Keratinocyte (primary cell): Measurements from ENCODE around the gene IL1RL1. TPM values are rescaled to one million over a fixed set of nuclear protein-coding genes. Genes with fewer than 3 reads are reported as not detected.

Experiments
- DNase-seq: peaks from one replicate; pipeline ENCODE4 v3.0.0-alpha.2; 2011; ENCODE audit warnings: low read depth, missing footprints, low spot score
- FAIRE-seq: peaks from 2 replicates; lab custom pipeline; 2011; peaks lifted over from hg19 to GRCh38; lab: Jason Lieb, UNC
- H2AFZ ChIP-seq: 2 replicates; pipeline ENCODE4 v1.6.0; 2012; ENCODE audit warnings: low read length, control low read depth, inconsistent platforms; ENCODE audit not compliant: control insufficient read depth
- H3K27ac ChIP-seq: 2 replicates; pipeline ENCODE4 v1.5.1; 2011; ENCODE audit warnings: low read length; ENCODE audit not compliant: control insufficient read depth, insufficient read depth
- H3K27me3 ChIP-seq: 3 replicates; pipeline ENCODE4 v1.6.0; 2011; ENCODE audit warnings: low read length; ENCODE audit not compliant: control insufficient read depth, insufficient read depth; ENCODE audit errors: extremely low read depth
- H3K36me3 ChIP-seq, 2 experiments: 2 replicates in 1 of 2; 3 replicates in 1 of 2; pipeline ENCODE4 v1.5.1; 2011; ENCODE audit warnings: low read length in 2 of 2, mild to moderate bottlenecking in 1 of 2; ENCODE audit not compliant: control insufficient read depth in 2 of 2, insufficient read depth in 2 of 2; ENCODE audit errors: extremely low read depth in 1 of 2
- H3K4me1 ChIP-seq: 3 replicates; pipeline ENCODE4 v1.5.1; 2011; ENCODE audit warnings: low read length; ENCODE audit not compliant: control insufficient read depth, insufficient read depth; ENCODE audit errors: extremely low read depth
- H3K4me2 ChIP-seq: 3 replicates; pipeline ENCODE4 v1.6.0; 2011; ENCODE audit warnings: low read depth, low read length; ENCODE audit not compliant: control insufficient read depth, insufficient read depth; ENCODE audit errors: extremely low read depth
- H3K4me3 ChIP-seq, 3 experiments: fragments of 200-600 bp in 1 of 3; sonication (generic) in 1 of 3; 2 replicates in 2 of 3; 3 replicates in 1 of 3; pipeline ENCODE4 v1.5.1; 2011 to 2016; ENCODE audit warnings: low read length in 3 of 3, mild to moderate bottlenecking in 3 of 3, control low read depth in 2 of 3, inconsistent platforms in 1 of 3, low read depth in 1 of 3, mixed read lengths in 1 of 3, mixed run types in 1 of 3, moderate library complexity in 1 of 3; ENCODE audit not compliant: control insufficient read depth in 2 of 3, insufficient read depth in 2 of 3; ENCODE audit errors: extremely low read depth in 1 of 3
- H3K79me2 ChIP-seq: 2 replicates; pipeline ENCODE4 v1.6.0; 2012; ENCODE audit warnings: low read length; ENCODE audit not compliant: control insufficient read depth, insufficient read depth
- H3K9ac ChIP-seq: 3 replicates; pipeline ENCODE4 v1.6.0; 2011; ENCODE audit warnings: low read length; ENCODE audit not compliant: control insufficient read depth, insufficient read depth; ENCODE audit errors: extremely low read depth
- H3K9me1 ChIP-seq: 3 replicates; pipeline ENCODE4 v1.6.0; 2011; ENCODE audit warnings: low read length; ENCODE audit not compliant: control insufficient read depth, insufficient read depth; ENCODE audit errors: extremely low read depth
- H3K9me3 ChIP-seq: 2 replicates; pipeline ENCODE4 v1.5.1; 2012; ENCODE audit warnings: low read depth, low read length; ENCODE audit not compliant: control insufficient read depth
- H4K20me1 ChIP-seq: 3 replicates; pipeline ENCODE4 v1.6.0; 2011; ENCODE audit warnings: low read length; ENCODE audit not compliant: control insufficient read depth, insufficient read depth; ENCODE audit errors: extremely low read depth
- CTCF ChIP-seq, 3 experiments: IDR thresholded peaks in 1 of 3; conservative IDR thresholded peaks in 1 of 3; optimal IDR thresholded peaks in 1 of 3; 2 replicates in 2 of 3; 3 replicates in 1 of 3; pipeline versions ENCODE3 to v1.5.1; 2011; ENCODE audit warnings: low read length in 3 of 3, mild to moderate bottlenecking in 3 of 3, moderate library complexity in 2 of 3, control low read depth in 1 of 3, inconsistent platforms in 1 of 3; ENCODE audit not compliant: insufficient read depth in 2 of 3; ENCODE audit errors: extremely low read depth in 1 of 3
- EZH2 ChIP-seq: IDR thresholded peaks from one replicate; pipeline ENCODE4 v1.6.1; 2012; ENCODE audit warnings: inconsistent platforms, mild to moderate bottlenecking, low read length, moderate library complexity
- dilution Hi-C: fragments of 300-500 bp; cut with MboI; formaldehyde crosslinking; loops from one replicate; pipeline ENCODE4 v1.7.0; 2020; ENCODE audit warnings: low sequenced_read_pairs; ENCODE audit not compliant: extremely low pct_ligation_motif_present
- polyA plus RNA-seq, 5 experiments: library from polyadenylated mRNA; depleted of rRNA in 3 of 5; stranded (reverse) in 3 of 5; stranded (forward) in 1 of 5; unstranded in 1 of 5; fragments of >200 nt; gene quantifications; 1 replicate in 1 of 5; 2 replicates in 3 of 5; 3 replicates in 1 of 5; pipeline versions ENCODE4 v1.2.1 to v1.2.3, GENCODE V29; 2011 to 2012; ENCODE audit warnings: missing spikeins in 2 of 5, low read depth in 1 of 5, low replicate concordance in 1 of 5

IL1RL1 gene
- polyA plus RNA-seq, 1 donor (not counting 4 experiments of a cell fraction or from before 2014, with no cell fraction given) = 0.93 TPM

GRCh38 chr2:102283996-102284395, 27.4 kb upstream of the IL1RL1 start:
- TF ChIP-seq EZH2 (no peak), CTCF (optimal IDR thresholded peaks at IDR 0.05 in 1 of 3, IDR thresholded peaks at IDR 0.05 in 1 of 3, conservative IDR thresholded peaks at IDR 0.05 in 1 of 3; ENCODE audit: extremely low read depth in 1 of 3, insufficient read depth in 2 of 3, low read length in 3 of 3) (no peak)
- no peak overlapping the region for H3K4me2 ChIP-seq
- no peak for DNase-seq
- H3K4me1 ChIP-seq = peaks cover 4% of the 10 kb centered on the region
- FAIRE-seq = no peak
- H3K27ac ChIP-seq = no peak overlapping the region
- no peak overlapping the region for H2AFZ ChIP-seq
- H3K36me3 ChIP-seq = no peaks in the 10 kb centered on the region
- no peak overlapping the region for H3K9ac ChIP-seq
- H3K27me3 ChIP-seq = no peaks in the 10 kb centered on the region
- dilution Hi-C loops = no loop called here
- H3K79me2 ChIP-seq = no peaks in the 10 kb centered on the region
- H4K20me1 ChIP-seq = no peaks in the 10 kb centered on the region
- no peaks in the 10 kb centered on the region for H3K9me3 ChIP-seq
- H3K4me3 ChIP-seq = no peak overlapping the region
- H3K9me1 ChIP-seq = no peaks in the 10 kb centered on the region

GRCh38 chr2:102284611-102285010, 26.8 kb upstream of the IL1RL1 start:
- Histone ChIP-seq H3K9me1 (no peaks in the 10 kb centered on the region), H3K4me2 (no peak overlapping the region), H3K36me3 (no peaks in the 10 kb centered on the region), H3K4me3 (no peak overlapping the region), H2AFZ (no peak overlapping the region), H3K4me1 (peaks cover 4% of the 10 kb centered on the region), H3K27me3 (no peaks in the 10 kb centered on the region), H3K27ac (no peak overlapping the region), H3K9me3 (no peaks in the 10 kb centered on the region), H3K79me2 (no peaks in the 10 kb centered on the region), H3K9ac (no peak overlapping the region), H4K20me1 (no peaks in the 10 kb centered on the region)
- TF ChIP-seq EZH2 (no peak), CTCF (optimal IDR thresholded peaks at IDR 0.05 in 1 of 3, IDR thresholded peaks at IDR 0.05 in 1 of 3, conservative IDR thresholded peaks at IDR 0.05 in 1 of 3; ENCODE audit: extremely low read depth in 1 of 3, insufficient read depth in 2 of 3, low read length in 3 of 3) (no peak)
- dilution Hi-C loops = no loop called here
- DNase-seq (no peak), FAIRE-seq (no peak)
